NCI-H446 (cell line): ENCODE measurements around the gene DMBT1.

Experiments used
- DNase-seq, 2 experiments: peaks; one replicate each; lab custom pipeline; 2025; lab: John Stamatoyannopoulos, UW

Gene DMBT1

DNA sequence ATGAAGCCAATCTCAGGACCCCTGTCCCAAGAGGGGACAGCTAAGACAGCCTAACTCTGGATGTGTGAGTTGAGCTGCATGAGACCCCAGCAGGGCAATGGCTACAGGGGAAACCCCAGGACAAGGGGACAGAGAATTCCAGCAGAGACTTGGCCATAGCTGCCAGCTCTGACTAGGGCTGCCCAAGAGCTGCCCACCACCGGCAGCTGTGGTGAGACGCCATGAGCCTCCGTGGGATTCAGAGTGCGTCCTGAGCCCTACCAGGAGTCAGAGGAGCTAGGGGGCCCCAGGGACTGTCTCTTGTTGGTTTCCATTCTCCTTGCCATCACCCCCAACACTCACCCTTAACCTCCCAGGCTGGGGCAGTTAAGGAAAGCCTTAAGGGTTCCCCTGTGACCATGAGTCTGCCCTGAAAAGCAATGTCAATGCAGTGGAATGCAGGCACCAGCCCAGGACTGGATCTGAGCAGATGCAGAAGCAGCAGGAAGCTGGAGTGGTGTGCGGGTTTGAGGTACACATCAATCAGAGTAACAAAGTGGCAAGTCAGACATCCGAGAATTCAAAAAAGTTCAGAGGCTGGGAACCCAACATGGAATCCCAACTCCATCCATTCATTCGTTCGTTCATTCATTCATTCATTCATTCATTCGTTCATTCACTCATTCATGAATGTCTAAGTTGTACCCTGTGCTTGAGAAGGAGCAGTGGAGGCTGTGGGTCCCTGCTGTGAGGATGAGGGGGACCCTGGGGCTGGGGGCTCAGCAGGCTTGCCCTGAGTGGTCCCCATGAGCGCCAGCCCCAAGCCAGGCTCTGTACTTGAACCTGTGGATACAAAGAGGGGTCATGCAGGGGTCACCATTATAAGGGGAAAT lies 86.2 kb downstream of the DMBT1 start:
- DNase-seq = no peak

- no peak for DNase-seq
Observed at GRCh38 chr10:122647383-122647968, 86.9 kb downstream of the DMBT1 start.

DNA sequence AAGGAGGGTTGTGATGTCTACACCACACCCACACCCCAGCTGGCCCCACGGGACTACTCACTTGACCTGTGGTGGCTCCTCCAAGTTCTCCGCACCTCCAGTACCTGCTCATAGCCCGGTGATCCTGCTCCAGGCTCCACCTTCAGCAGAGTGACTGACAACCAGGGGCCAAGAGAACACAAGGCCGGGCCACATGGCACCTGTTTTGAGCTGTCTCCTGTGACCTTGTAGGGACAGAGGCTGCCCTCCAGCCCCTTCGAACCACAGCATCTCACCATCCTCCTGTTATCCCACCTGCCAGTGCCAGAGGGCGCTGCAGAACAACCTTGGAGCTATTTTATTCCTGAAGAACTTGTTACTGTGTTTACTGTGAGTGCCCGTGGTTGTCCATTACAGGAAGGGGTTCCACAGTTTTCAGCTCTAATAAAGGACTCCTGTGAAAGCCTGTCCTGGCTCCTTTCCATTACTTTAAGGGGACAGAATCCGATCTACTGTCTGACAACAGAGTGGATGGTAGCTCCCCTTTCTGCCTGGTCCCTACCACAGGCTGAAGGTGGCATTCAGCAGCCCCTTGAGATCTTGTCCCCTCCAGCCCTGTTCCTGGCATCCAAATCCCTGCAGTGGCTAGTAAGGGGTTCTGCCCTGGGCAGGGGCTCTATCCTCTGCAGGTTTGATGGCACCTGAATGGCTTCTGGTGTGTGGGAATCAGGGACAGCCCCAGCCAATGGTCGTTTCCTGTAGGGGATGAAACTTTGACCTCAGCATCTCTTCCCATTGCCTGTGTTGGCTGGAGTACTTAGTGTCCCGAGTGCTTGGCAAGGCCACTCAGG lies 88.3 kb downstream of the DMBT1 start:
- peak in 1 of 2 experiments; percentile 33 for DNase-seq

DNA sequence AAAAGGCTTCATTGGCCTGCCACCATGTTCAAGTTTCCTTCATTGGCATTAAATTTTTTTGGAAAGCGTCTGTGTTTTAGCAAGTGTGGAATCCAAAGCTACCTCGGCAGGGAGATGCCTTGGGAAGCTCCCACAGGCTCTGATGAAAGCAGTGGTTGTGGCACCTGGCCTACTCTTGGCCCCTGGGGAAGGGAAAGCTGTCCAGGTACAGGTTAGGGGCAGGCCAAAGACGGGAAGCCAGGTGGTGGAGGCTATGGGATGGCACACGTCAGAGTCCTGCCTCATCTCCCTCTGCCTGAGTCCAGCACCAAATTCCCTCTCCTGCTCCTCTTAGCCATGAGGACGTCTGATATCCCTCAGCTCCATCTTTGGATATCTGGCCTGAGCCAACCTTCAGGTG lies 89.3 kb downstream of the DMBT1 start:
- DNase-seq = no peak

GRCh38 chr10:122650331-122650730 lies 89.8 kb downstream of the DMBT1 start:
- DNase-seq = no peak

DNA sequence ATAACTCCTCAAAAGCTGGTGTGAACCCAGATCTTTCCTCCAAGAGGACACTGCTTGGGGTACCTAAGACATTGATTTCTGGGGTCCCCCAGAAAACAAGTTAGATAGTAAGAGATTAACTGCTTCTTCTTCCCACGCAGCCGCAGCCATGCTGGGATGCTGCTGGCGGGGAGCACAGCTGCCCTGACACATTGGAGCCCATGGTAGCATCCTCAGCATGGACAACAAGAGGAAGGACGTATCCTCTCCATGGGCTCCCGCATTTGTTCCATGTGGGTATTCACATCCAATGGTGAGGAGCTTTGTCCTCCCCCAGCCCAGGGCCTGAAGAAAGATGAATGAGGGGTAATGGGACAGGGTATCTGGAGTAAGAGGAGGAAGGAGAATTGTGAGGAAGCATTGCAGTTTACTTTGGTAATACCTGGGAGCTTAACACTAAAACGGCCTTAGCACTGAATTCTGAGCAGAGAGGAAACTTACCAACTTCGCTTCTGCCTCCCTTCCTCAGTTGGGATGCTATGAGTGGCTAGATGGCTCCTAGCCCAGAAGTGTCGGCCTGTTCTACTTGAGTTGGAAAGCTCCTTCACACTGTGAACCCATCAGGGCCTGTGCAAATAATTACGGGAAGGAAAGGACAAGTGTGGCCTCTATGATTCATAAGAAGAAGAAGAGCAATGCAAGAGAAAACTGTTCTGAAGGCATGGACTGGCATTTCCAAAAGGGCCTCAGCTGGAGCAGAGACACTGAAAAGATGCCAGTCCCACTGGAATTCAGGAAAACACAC lies 95.2 kb downstream of the DMBT1 start:
- no peak for DNase-seq

GRCh38 chr10:122656308-122656705 lies 95.8 kb downstream of the DMBT1 start:
- DNase-seq = no peak

GRCh38 chr10:122656741-122657140 lies 96.2 kb downstream of the DMBT1 start:
- no peak for DNase-seq

GRCh38 chr10:122657255-122657654 lies 96.7 kb downstream of the DMBT1 start:
- no peak for DNase-seq

GRCh38 chr10:122657729-122658128 lies 97.2 kb downstream of the DMBT1 start:
- no peak for DNase-seq

DNA sequence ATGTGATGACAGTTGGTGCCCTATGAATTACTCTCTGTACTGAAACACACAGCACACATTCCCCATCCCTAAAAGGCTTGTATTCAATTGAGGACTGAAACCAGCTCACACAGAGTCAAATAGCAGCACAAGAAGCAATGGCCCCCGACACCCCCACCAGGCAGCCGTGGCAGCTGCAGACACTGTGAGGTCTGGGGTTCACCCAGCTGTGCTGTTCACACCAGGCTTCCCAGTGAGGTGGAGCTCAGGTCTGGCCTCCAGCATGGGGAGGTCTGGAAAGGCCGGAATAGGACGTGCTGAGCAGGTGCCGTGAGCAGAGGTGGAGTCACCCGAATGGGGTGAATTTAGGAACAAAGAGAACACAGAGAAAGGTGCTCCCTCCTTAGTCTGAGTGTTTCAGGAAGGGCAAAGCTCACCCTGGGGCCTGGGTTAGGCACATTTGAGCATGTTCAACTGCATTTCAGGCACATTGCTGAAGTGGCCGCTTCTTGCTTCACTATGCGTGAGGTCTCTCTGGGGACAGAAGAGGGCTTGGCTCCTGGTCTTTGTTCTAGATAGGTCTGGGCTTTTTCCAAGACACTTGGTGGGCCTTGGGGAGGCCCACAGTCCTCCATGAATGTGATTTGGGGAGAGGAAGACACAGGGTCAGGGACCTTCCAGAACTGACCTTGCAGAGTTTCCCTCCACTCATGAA lies 97.9 kb downstream of the DMBT1 start:
- DNase-seq = no peak

DNA sequence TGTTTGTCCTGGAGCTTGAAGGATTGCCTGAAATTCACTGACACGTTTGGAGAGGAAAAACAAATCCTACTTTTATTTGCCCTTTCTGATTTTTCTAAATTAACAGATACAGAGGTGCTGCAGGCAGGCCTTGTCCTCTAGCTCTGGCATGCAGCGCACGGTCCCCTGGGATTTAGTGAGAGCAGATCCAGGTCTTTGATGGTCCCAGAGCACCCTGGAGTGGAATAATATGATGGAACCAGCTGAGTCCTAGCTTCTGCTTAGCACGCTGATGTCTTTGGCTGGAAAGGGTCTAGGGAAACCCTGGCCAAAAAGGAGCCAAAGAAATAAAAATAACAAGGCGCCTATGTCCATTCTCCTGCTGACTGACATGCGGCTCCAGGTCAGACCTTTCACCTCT lies 98.6 kb downstream of the DMBT1 start:
- DNase-seq = no peak

- no peak for DNase-seq
Observed at GRCh38 chr10:122659651-122660050, 99.1 kb downstream of the DMBT1 start.

DNA sequence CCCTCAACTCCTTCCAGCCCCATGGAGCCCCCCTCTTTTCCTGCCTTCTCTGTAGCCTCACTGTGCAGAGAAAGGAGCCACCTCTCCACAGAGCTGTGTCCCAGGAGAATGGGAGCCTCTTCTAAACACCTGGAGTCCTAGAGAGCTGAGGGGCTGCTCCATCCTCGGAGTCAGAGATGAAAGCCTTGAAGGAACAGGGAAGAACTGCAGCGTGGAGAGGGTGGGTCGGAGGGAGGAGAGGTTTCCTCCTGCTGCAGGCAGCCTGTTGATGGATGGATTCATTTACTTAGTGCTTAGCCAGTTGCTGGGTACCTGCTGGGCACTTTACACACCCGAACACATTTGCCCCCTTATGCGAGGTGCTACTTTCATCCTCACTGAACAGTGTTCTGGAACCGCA lies 100.1 kb downstream of the DMBT1 start:
- no peak for DNase-seq

- DNase-seq = no peak
Observed at GRCh38 chr10:122662231-122662630, 101.7 kb downstream of the DMBT1 start.

GRCh38 chr10:122663516-122664130 lies 103.1 kb downstream of the DMBT1 start:
- DNase-seq = no peak

- no peak for DNase-seq
Observed at GRCh38 chr10:122664501-122664900, 103.9 kb downstream of the DMBT1 start.

- no peak for DNase-seq
Observed at GRCh38 chr10:122665329-122665860, 104.8 kb downstream of the DMBT1 start.

- DNase-seq = no peak
Observed at GRCh38 chr10:122665946-122666345, 105.4 kb downstream of the DMBT1 start.

DNA sequence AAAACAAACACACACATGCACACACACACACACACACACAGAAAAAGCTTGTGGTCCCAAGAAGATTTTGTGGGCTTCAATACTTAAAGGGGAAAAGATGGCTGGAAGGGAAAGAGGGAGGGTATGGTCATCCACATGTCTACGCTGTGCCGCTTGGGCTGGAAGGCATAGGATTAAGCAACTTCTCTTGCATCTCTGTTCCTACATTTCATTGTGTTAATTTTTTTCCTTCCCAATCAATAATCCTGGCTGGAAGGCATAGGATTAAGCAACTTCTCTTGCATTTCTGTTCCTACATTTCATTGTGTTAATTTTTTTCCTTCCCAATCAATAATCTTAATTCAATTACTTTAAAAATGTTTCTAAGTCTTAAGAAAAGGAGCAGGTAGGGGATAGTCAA lies 108.5 kb downstream of the DMBT1 start:
- no peak for DNase-seq

DNA sequence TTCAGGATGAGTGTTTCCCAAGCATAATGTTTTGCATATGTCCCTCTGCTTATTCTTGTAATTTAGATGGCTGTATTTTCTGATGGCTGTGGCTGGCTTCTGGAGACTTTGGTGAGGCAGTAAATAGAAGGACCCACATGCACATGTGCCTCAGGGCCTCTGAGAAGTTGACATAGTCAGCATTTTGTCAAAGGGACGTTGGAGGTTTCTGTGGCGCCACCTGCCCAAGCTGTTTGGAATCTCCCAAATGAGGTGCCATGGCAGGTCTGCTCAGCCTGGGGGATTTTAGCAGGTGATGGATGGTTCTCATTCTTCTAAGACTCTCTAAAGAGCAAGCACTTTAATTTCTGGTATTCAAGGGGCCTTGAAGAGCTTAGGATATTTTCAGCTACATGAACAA lies 109.3 kb downstream of the DMBT1 start:
- no peak for DNase-seq
